Progenitor cell of endocrine pancreas (in vitro differentiated cells): Measurements from ENCODE around the gene PPP1R14B. TPM values are rescaled to one million over a fixed set of nuclear protein-coding genes. Genes with fewer than 3 reads are reported as not detected.

ENCODE experiments used
- DNase-seq: peaks from one replicate; pipeline ENCODE4 v3.0.0; 2021; ENCODE audit warnings: low spot score; ENCODE audit not compliant: unreplicated experiment
- H3K27ac Mint-ChIP-seq: 2 replicates; pipeline ENCODE4 v1.8.0; 2021; ENCODE audit warnings: mild to moderate bottlenecking, moderate library complexity, mixed read lengths
- H3K27me3 Mint-ChIP-seq: 2 replicates; pipeline ENCODE4 v1.8.0; 2021; ENCODE audit warnings: mixed read lengths
- H3K36me3 Mint-ChIP-seq: 2 replicates; pipeline ENCODE4 v1.8.0; 2022; ENCODE audit warnings: mixed read lengths; ENCODE audit not compliant: insufficient read depth
- H3K4me1 Mint-ChIP-seq: 2 replicates; pipeline ENCODE4 v1.8.0; 2021; ENCODE audit warnings: low read depth, mixed read lengths
- H3K4me3 Mint-ChIP-seq: 2 replicates; pipeline ENCODE4 v1.8.0; 2021; ENCODE audit warnings: low read depth, mild to moderate bottlenecking, moderate library complexity, mixed read lengths
- H3K9me3 Mint-ChIP-seq: 2 replicates; pipeline ENCODE4 v1.8.0; 2021; ENCODE audit warnings: low read depth, mixed read lengths
- total RNA-seq: library from RNA; stranded (reverse); gene quantifications from 2 replicates; pipeline ENCODE4 v1.2.1, GENCODE V29; 2021
- TF ChIP-seq, protein P1 (sequence below): fragments of 200-600 bp; sonication (generic); IDR thresholded peaks from one replicate; pipeline ENCODE4 v1.5.0; 2021; ENCODE audit warnings: antibody characterized with exemption, mild to moderate bottlenecking; ENCODE audit not compliant: unreplicated experiment

The PPP1R14B gene
- total RNA-seq, 1 donor from 2014 or later, result 198 TPM

DNA sequence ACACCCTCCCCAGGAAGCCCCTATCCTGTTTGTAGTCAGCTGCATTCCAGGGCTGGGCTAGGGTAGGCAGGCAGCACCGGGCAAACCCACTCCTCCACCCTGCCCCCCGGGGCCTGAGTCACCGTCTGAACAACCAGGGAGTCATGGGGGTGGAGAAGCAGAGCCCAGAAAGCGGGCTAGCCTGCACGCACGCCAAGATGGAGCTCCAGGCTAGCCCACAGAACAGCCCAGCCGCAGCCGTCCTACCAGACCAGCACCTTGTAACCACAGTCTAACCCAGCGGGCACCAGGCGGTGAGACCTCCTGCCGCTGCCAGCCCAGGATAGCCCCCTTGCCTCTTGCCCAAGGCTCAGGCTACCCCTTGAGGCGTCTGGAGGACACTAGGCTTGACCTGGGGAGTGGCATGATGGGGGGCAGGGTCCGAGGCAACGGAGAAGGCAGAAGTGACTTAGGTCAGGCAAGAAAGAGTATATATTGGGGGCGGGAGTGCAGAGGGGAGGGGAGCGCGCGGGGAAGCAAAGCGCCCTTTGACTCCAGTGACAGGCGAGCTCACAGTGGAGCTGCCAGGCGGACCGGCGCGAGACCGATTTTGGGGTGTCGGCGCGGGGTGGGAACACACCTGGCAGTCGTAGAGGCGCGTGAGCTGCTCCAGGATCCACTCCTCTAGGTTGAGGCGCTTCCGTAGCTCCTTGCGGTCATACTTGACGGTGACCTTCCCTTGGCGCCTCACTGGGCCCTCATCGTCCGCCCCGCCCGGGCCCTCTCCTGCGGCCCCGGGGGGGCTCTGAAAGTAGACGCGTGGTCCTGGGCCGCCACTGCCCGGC is 734 bp downstream of the PPP1R14B start:
- peak overlapping the region; percentile 90 for H3K27ac Mint-ChIP-seq
- DNase-seq, result no peak
- no peaks in the 10 kb centered on the region for H3K9me3 Mint-ChIP-seq
- peaks cover 3% of the 10 kb centered on the region for H3K27me3 Mint-ChIP-seq
- TF ChIP-seq, protein P1, sequence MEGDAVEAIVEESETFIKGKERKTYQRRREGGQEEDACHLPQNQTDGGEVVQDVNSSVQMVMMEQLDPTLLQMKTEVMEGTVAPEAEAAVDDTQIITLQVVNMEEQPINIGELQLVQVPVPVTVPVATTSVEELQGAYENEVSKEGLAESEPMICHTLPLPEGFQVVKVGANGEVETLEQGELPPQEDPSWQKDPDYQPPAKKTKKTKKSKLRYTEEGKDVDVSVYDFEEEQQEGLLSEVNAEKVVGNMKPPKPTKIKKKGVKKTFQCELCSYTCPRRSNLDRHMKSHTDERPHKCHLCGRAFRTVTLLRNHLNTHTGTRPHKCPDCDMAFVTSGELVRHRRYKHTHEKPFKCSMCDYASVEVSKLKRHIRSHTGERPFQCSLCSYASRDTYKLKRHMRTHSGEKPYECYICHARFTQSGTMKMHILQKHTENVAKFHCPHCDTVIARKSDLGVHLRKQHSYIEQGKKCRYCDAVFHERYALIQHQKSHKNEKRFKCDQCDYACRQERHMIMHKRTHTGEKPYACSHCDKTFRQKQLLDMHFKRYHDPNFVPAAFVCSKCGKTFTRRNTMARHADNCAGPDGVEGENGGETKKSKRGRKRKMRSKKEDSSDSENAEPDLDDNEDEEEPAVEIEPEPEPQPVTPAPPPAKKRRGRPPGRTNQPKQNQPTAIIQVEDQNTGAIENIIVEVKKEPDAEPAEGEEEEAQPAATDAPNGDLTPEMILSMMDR, result no peak
- H3K4me3 Mint-ChIP-seq, result peak overlapping the region; percentile 86
- H3K36me3 Mint-ChIP-seq, result peaks cover 4% of the 10 kb centered on the region
- peaks cover 6% of the 10 kb centered on the region for H3K4me1 Mint-ChIP-seq

DNA sequence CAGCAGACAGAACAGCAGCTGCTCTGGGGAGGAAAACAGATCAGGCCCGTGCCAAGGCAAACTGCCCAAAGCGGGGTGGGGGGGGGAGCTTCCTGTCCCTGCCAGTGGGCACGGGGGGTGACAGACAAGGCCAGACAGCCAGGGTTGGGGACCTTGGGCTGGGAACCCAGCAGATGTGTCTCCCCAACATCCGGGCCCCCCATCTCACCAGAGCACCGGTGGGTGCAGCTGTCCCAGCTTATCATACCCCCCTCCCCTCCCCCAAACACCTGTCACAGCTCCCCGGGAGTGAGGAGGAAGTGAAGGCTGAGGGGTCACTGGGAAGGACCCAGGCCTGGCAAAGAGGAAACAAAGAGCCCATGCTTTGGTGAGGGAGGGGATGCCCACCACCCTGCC is 1.3 kb downstream of the PPP1R14B start:
- Mint-ChIP-seq H3K9me3 (no peaks in the 10 kb centered on the region), H3K36me3 (peaks cover 4% of the 10 kb centered on the region), H3K4me1 (peaks cover 8% of the 10 kb centered on the region), H3K27me3 (peaks cover 3% of the 10 kb centered on the region), H3K4me3 (peak overlapping the region; percentile 86), H3K27ac (peak overlapping the region; percentile 90)
- no peak for DNase-seq
- TF ChIP-seq, protein P1, result no peak

DNA sequence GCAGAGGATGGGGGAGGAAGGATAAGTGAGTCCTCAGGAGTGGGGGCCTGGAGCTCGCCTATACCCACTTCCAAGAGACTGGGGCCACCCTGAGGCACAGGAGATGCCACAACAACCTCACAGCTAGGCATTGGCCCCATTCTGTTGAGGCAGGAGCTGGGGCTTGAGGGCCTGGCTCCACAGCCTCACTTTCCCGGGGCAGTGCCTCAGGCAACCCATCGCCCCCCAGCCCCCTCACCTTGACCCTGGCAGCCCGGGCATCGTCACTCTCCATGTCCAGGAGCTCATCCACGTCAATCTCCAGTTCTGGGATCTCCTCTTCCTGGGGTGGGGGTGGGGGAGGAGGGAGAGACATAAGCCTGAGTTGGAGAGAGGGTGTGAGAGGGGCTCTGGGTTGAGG is 1.8 kb downstream of the PPP1R14B start:
- H3K27ac Mint-ChIP-seq, result no peak overlapping the region
- H3K36me3 Mint-ChIP-seq, result peaks cover 4% of the 10 kb centered on the region
- DNase-seq, result no peak
- H3K4me3 Mint-ChIP-seq, result peak overlapping the region; percentile 86
- no peaks in the 10 kb centered on the region for H3K9me3 Mint-ChIP-seq
- peaks cover 2% of the 10 kb centered on the region for H3K27me3 Mint-ChIP-seq
- H3K4me1 Mint-ChIP-seq, result peaks cover 11% of the 10 kb centered on the region
- TF ChIP-seq, protein P1, result no peak

DNA sequence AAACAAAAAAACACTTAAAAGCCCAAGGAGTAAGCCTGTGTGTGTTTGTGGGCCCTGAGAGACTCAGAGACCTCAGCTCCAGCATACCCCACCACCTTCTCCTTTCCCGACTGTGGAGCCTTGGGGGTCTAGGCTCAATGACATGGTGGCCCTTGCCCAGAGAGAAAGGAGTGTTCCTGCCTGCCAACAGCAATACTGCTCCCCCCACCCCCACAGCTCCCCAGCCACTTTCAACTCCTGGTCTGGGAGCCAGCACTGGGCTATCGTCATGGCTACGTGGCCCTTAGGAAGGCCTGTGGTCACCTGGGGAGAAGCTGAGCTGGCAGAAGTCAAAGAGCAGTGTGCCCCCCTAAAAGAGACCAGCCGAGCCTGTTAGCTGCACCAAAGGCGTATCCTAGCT is 2.6 kb downstream of the PPP1R14B start:
- no peak for DNase-seq
- peaks cover 11% of the 10 kb centered on the region for H3K4me1 Mint-ChIP-seq
- peak overlapping the region; percentile 50 for H3K4me3 Mint-ChIP-seq
- H3K27me3 Mint-ChIP-seq, result no peaks in the 10 kb centered on the region
- TF ChIP-seq, protein P1, result no peak
- no peaks in the 10 kb centered on the region for H3K9me3 Mint-ChIP-seq
- H3K27ac Mint-ChIP-seq, result no peak overlapping the region
- H3K36me3 Mint-ChIP-seq, result peaks cover 4% of the 10 kb centered on the region

DNA sequence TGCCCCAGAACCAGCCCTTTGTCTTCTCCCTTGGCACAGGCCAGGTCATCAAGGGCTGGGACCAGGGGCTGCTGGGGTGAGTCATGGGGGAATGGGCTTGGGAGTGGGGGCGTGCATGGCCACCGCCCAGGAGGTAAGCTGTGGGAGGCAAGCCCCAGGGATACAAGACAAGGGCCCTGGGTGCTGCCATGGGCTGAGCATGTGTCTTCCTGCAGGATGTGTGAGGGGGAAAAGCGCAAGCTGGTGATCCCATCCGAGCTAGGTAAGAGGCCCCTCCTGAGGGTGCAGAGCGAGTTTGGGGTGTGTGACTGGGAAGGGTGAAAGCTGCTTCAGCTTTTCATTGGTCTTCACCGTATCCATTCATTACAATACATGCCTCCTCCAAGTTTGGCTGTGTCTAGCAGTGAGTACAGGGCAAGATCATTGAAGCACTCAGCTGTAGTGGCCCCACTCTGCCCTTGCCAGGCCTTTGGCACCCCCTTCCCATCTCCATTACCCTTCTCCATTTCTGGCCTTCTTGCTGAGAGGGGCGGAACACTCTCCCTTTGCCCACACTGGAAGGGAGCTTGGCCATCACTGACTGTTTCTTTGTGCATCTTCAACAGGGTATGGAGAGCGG is 3.4 kb downstream of the PPP1R14B start:
- peaks cover 11% of the 10 kb centered on the region for H3K4me1 Mint-ChIP-seq
- H3K4me3 Mint-ChIP-seq, result peak overlapping the region; percentile 22
- TF ChIP-seq, protein P1, result no peak
- H3K9me3 Mint-ChIP-seq, result no peaks in the 10 kb centered on the region
- no peak for DNase-seq
- H3K27ac Mint-ChIP-seq, result no peak overlapping the region
- H3K36me3 Mint-ChIP-seq, result peaks cover 5% of the 10 kb centered on the region
- H3K27me3 Mint-ChIP-seq, result no peaks in the 10 kb centered on the region
